GM12872 (cell line): ENCODE data around the gene FAM131B.

ENCODE experiments used
- TF ChIP-seq, protein P1 (sequence below): IDR thresholded peaks from 3 replicates; pipeline ENCODE4 v1.5.1; 2011; ENCODE audit warnings: low read depth, mild to moderate bottlenecking, low read length, moderate library complexity; ENCODE audit not compliant: insufficient read depth

The FAM131B gene

DNA sequence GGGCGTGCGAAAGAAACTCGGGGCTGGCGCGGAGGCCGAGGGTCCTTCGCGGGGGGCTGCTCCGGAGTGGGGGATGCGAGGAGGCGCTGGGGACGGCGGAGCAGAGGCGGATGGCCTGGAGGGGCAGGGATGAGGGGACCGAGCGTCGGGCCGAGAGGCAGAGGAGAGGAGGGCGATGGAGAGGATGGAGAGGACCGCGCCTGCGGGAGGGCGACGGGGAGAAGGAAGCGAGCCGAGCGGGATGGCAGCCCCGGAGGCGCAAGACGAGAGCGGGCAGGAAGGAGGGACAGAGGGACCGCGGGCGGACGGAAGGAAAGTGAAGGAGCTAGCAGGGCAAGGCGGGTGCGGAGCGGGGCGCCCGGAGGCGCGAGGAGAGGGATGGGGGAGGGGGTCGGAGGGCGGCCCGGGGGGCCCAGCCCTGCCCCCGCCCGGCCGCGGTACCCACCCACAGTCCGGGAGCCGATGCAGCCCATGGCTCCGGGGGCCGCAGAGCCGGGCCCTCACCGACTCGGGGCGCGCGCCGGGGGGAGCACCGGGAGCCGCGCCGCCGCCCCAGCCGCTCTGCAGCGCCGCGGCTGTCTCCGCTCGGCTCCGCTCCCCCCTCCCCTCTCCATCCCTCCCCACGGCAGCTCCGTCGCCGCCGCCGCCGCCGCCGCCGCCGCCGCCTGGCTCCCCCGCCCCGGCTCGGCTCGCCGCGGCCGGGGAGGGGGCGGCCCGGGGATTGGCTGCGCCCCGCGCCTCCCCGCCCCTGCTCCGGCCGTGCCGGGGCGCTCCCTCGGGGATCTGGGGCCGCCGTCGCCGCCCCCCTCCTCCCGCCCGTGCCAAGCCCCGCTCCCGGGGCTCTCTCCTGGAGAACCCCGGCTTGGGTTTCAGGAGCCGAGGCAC is at the start of gene FAM131B:
FAM131B (minus strand) TSS at position 583 of the 885 bp plus-strand sequence; CDS start at position 473, 110 bp downstream.
- TF ChIP-seq, protein P1, sequence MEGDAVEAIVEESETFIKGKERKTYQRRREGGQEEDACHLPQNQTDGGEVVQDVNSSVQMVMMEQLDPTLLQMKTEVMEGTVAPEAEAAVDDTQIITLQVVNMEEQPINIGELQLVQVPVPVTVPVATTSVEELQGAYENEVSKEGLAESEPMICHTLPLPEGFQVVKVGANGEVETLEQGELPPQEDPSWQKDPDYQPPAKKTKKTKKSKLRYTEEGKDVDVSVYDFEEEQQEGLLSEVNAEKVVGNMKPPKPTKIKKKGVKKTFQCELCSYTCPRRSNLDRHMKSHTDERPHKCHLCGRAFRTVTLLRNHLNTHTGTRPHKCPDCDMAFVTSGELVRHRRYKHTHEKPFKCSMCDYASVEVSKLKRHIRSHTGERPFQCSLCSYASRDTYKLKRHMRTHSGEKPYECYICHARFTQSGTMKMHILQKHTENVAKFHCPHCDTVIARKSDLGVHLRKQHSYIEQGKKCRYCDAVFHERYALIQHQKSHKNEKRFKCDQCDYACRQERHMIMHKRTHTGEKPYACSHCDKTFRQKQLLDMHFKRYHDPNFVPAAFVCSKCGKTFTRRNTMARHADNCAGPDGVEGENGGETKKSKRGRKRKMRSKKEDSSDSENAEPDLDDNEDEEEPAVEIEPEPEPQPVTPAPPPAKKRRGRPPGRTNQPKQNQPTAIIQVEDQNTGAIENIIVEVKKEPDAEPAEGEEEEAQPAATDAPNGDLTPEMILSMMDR, result no peak

DNA sequence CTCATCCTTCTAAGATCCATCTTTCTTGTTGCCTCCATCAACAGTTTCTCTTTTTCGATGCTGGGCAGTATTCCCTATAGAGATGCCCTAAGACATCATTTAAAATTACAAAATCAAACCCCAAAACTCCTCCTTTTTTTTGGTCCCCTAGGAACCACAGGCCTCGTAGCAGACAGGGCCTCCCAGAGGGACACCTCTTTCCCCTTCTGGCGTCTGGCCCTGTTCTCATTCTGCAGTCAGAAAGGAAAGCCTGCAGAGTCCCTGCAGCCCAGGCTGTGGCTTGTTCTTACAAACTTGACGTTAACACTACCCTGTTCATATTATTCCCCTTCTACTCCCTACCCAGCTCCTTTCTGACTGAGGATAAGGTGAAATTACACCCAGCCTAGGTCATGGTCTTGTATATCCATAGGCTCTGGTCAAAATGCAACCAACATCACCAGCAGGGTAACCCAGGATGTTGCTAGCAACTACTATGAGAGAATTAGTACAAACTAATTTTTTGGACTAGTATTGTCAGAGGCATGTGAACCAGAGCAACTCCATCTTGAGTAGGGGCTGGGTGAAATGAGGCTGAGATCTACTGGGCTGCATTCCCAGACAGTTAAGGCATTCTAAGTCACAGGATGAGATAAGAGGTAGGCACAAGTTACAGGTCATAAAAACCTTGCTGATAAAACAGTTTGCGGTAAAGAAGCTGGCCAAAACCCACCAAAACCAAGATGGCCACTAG is 49.6 kb upstream of the FAM131B start:
- TF ChIP-seq, protein P1, result no peak

GRCh38 chr7:143410521-143411004 is 48.0 kb upstream of the FAM131B start:
- TF ChIP-seq, protein P1, result no peak

GRCh38 chr7:143408686-143409561 is 46.4 kb upstream of the FAM131B start, which contains the start of gene EPHA1:
Gene EPHA1 (minus strand): TSS chr7:143408856. CDS start chr7:143408805, 51 bp downstream.
- TF ChIP-seq, protein P1, result 0 out of 3 replicates have a peak, but pooled peaks have one; percentile 20

GRCh38 chr7:143408252-143408685 is 45.8 kb upstream of the FAM131B start:
- TF ChIP-seq, protein P1, result no peak

GRCh38 chr7:143407287-143408251 is 45.1 kb upstream of the FAM131B start:
- TF ChIP-seq, protein P1, result no peak
